Measurements from ENCODE around the gene HHIPL1.

Gene HHIPL1

GRCh38 chr14:99718031-99718810 is 73.3 kb downstream of the HHIPL1 start:
- DNase-seq, result no peak

GRCh38 chr14:99718811-99719192 is 73.9 kb downstream of the HHIPL1 start:
- no peak for DNase-seq

- DNase-seq, result no peak
Measured at GRCh38 chr14:99720941-99721791, 76.2 kb downstream of the HHIPL1 start.

GRCh38 chr14:99721792-99722516 is 77.0 kb downstream of the HHIPL1 start:
- no peak for DNase-seq

- no peak for DNase-seq
Measured at GRCh38 chr14:99722741-99723140, 77.8 kb downstream of the HHIPL1 start.

GRCh38 chr14:99724196-99724891 is 79.4 kb downstream of the HHIPL1 start:
- DNase-seq, result no peak

- DNase-seq, result no peak
Measured at GRCh38 chr14:99724939-99725773, 80.2 kb downstream of the HHIPL1 start.

- no peak for DNase-seq
Measured at GRCh38 chr14:99725774-99726537, 81.0 kb downstream of the HHIPL1 start.

GRCh38 chr14:99726538-99727095 is 81.7 kb downstream of the HHIPL1 start:
- no peak for DNase-seq

- no peak for DNase-seq
Measured at GRCh38 chr14:99727096-99727870, 82.4 kb downstream of the HHIPL1 start.

- no peak for DNase-seq
Measured at GRCh38 chr14:99728231-99728920, 83.4 kb downstream of the HHIPL1 start.

GRCh38 chr14:99728981-99729451 is 84.1 kb downstream of the HHIPL1 start:
- no peak for DNase-seq
